ENCODE results near the gene CRTC2.

CRTC2 gene

DNA sequence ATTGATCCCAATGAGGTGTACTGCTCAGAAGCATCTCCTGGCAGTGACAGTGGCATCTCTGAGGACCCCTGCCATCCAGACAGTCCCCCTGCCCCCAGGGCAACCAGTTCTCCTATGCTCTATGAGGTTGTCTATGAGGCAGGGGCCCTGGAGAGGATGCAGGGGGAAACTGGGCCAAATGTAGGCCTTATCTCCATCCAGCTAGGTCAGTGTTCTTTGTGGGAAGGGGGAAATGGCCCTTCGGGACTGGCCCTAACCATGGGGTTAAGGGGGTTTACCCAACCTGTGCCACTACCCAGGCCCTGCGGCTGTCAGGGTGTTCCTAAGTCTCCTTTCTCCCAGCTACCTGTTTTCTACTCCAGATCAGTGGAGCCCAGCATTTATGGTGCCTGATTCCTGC lies 10.6 kb upstream of the CRTC2 start:
- no peak for TF ChIP-seq CTCF (IDR thresholded peaks at IDR 0.05; ENCODE audit: low read depth, low read length)
- no peak for DNase-seq (ENCODE audit: low read depth, low spot score)
- peak overlapping the region; percentile 64 for H3K4me3 ChIP-seq (ENCODE audit: low read depth, low read length)
- in situ Hi-C loops (cut with HindIII; ENCODE audit: low sequenced_read_pairs), result loop anchor here (10.0 kb wide), 1 partner anchor 154 kb away; no protein-coding TSS in a partner anchor

- DNase-seq (ENCODE audit: low read depth, low spot score), result no peak
- H3K4me3 ChIP-seq (ENCODE audit: low read depth, low read length), result peak overlapping the region; percentile 64
- in situ Hi-C loops (cut with HindIII; ENCODE audit: low sequenced_read_pairs), result loop anchor here (10.0 kb wide), 1 partner anchor 154 kb away; no protein-coding TSS in a partner anchor
- no peak for TF ChIP-seq CTCF (IDR thresholded peaks at IDR 0.05; ENCODE audit: low read depth, low read length)
These were observed 10.0 kb upstream of the CRTC2 start for GRCh38 chr1:153968408-153968807.

GRCh38 chr1:153968000-153968363 lies 9.6 kb upstream of the CRTC2 start:
- H3K4me3 ChIP-seq (ENCODE audit: low read depth, low read length), result peak overlapping the region; percentile 64
- in situ Hi-C loops (cut with HindIII; ENCODE audit: low sequenced_read_pairs), result loop anchor here (10.0 kb wide), 1 partner anchor 153 kb away; no protein-coding TSS in a partner anchor
- DNase-seq (ENCODE audit: low read depth, low spot score), result no peak
- no peak for TF ChIP-seq CTCF (IDR thresholded peaks at IDR 0.05; ENCODE audit: low read depth, low read length)

- in situ Hi-C loops (cut with HindIII; ENCODE audit: low sequenced_read_pairs), result loop anchor here (10.0 kb wide), 1 partner anchor 153 kb away; no protein-coding TSS in a partner anchor
- peak; percentile 98 for DNase-seq (ENCODE audit: low read depth, low spot score)
- H3K4me3 ChIP-seq (ENCODE audit: low read depth, low read length), result peak within 1 kb of the TSS; percentile 64
- peak; percentile 53 for TF ChIP-seq CTCF (IDR thresholded peaks at IDR 0.05; ENCODE audit: low read depth, low read length)
These were observed 8.9 kb upstream of the CRTC2 start, which contains the start of gene CREB3L4 for GRCh38 chr1:153967107-153967999. Gene CREB3L4 (plus strand): TSS chr1:153967902. CDS start chr1:153968526, 624 bp downstream.

GRCh38 chr1:153963850-153964331 lies 5.5 kb upstream of the CRTC2 start:
- no peak for TF ChIP-seq CTCF (IDR thresholded peaks at IDR 0.05; ENCODE audit: low read depth, low read length)
- peak overlapping the region; percentile 85 for H3K4me3 ChIP-seq (ENCODE audit: low read depth, low read length)
- in situ Hi-C loops (cut with HindIII; ENCODE audit: low sequenced_read_pairs), result loop anchor here (10.0 kb wide), 1 partner anchor 149 kb away; no protein-coding TSS in a partner anchor
- peak; percentile 47 for DNase-seq (ENCODE audit: low read depth, low spot score)

DNA sequence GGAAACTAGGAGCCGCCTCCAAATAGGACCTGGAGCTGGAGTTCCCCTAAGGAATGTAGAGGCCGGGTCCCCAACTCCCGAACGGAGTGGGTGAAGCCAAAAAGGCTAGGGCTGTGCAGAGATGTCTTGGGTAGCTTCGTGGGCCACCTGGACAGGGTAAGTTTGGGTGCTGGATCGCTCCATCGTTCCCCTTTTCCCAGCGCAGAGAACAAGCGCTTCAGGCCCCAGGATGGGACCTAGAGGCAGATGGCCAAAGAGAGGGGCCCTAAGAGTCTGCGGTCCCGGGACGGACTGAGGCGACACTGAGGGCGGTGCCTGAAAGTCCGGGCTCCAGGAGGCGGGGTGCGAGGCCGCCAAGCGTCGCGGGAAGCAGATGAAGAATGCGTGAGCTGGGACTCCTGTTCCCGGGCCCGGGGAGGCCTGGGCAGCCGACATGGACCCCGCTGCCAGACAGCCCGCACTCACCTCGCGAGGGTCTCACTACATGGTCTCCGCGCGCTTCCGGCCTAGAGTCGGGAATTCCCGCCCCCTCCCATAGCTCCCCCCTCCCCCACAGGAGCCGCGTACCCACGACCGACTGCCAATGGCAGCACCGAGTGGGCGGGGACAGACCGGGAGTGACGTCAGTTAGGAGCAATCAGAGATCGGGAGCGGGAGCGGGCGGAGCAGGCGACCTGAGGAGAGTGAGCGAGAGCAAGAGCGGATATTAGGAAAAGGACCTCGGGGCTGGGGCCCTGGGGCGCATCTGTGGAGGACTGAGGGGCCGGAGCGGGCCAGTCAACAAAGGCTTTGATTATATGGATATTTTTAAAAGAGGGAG lies 4.8 kb upstream of the CRTC2 start, which contains the start of gene SLC39A1:
SLC39A1 (minus strand) TSS at position 508 of the 820 bp plus-strand sequence. CDS start 822 bp downstream, outside the sequence.
- peak; percentile 97 for DNase-seq (ENCODE audit: low read depth, low spot score)
- peak within 1 kb of the TSS; percentile 85 for H3K4me3 ChIP-seq (ENCODE audit: low read depth, low read length)
- in situ Hi-C loops (cut with HindIII; ENCODE audit: low sequenced_read_pairs), result loop anchor here (10.0 kb wide), 1 partner anchor 148 kb away; no protein-coding TSS in a partner anchor
- no peak for TF ChIP-seq CTCF (IDR thresholded peaks at IDR 0.05; ENCODE audit: low read depth, low read length)
